Measurements from ENCODE around the gene TMCO4.

DNA sequence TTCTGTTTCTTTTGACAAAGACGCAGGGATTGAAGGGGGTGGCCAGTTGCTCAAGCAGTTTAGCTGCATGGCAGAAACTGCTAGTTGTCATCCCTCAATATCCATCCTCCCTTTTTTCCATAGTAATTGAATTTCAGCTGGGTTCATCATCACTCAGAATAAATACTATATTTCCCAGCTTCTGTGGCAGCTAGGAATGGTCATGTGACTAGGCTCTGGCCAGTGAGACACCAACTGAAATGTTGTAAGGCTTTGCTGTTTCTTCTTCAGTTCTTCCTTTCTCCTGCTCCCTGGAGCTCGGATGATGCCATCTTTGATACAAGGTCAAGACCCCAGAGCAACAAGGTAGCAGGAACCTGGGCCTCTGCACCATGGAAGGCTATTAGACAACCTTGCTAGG, 61.0 kb downstream of the TMCO4 start:
- TF ChIP-seq, protein P1, sequence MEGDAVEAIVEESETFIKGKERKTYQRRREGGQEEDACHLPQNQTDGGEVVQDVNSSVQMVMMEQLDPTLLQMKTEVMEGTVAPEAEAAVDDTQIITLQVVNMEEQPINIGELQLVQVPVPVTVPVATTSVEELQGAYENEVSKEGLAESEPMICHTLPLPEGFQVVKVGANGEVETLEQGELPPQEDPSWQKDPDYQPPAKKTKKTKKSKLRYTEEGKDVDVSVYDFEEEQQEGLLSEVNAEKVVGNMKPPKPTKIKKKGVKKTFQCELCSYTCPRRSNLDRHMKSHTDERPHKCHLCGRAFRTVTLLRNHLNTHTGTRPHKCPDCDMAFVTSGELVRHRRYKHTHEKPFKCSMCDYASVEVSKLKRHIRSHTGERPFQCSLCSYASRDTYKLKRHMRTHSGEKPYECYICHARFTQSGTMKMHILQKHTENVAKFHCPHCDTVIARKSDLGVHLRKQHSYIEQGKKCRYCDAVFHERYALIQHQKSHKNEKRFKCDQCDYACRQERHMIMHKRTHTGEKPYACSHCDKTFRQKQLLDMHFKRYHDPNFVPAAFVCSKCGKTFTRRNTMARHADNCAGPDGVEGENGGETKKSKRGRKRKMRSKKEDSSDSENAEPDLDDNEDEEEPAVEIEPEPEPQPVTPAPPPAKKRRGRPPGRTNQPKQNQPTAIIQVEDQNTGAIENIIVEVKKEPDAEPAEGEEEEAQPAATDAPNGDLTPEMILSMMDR (IDR thresholded peaks at IDR 0.05; ENCODE audit: insufficient read depth, low read depth, low read length) = no peak
- TF ChIP-seq EZH2 (IDR thresholded peaks at IDR 0.05; ENCODE audit: insufficient read depth, low read length) = no peak
